NCI-H345 treated with DMSO at 0.1 percent for 48 hours (cell line): ENCODE results near the gene HOXA6.

Experiments used
- DNase-seq: peaks from one replicate; lab custom pipeline; 2025; ENCODE audit not compliant: unreplicated experiment; lab: John Stamatoyannopoulos, UW

Gene HOXA6

DNA sequence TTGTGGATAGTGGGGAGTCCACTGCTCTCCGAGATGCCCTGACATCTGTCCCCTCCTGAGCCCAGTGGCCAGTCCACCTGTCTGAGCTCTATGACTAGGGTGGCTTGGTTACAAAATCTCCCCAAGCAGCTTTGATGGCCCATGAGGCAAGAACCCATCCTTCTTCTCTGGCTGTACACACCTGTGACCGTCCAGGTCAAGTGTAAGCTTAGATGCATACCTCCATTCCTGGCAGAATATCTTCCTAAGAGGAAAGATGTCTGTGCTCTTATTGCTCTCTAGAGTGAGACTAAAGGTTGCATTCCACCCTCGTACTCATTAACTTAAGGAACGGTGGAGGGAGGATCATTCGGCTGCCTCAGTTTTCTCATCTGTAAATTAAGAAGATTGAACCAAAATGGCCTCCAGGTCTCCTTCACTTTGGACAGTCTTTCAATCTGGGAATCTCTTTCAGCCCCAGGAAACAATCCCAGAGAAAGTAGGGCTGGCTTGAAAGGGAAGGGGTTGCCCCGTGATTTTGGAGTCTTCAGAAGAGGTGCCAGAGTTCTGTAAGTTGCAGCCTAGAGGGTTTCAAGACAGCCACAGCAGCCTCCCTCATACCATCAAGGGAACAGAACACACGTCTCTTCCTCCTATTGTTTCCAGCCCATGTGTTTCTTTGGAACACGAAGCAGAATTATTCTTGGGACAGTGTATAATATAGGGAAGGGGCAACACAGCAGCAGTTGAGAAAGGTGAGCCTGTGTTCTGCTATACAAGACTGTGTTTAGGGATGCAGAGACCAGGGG is 22.5 kb downstream of the HOXA6 start:
- DNase-seq = no peak

GRCh38 chr7:27124096-27124901 is 23.3 kb downstream of the HOXA6 start:
- DNase-seq = no peak

GRCh38 chr7:27123477-27124053 is 24.0 kb downstream of the HOXA6 start:
- no peak for DNase-seq

DNA sequence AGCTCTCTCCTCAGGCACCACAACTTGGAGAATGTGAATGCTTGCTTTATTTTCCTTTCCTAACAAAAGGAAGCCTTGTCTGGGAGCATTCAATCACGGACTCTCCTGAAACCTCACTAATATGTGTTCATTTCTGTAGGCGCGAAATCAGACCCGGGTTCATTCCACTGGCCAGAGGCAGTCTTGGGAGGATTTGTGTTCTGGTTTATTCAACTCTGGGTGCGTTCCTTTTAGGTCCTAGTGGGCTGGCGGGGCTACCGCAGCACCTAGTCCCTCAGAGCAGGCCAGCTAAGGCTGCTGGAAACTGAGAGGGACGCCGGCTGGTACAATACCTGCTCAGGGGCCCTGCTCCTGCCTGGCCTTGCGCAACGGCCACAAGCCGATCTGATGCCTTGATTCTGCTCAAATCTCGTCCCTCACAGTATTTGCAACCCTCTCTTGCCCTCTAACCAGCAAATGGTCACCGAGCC is 24.5 kb downstream of the HOXA6 start:
- DNase-seq = no peak

- DNase-seq = no peak
Measured at GRCh38 chr7:27122077-27122910, 25.3 kb downstream of the HOXA6 start.

- DNase-seq = no peak
Measured at GRCh38 chr7:27121684-27122076, 25.9 kb downstream of the HOXA6 start.

DNA sequence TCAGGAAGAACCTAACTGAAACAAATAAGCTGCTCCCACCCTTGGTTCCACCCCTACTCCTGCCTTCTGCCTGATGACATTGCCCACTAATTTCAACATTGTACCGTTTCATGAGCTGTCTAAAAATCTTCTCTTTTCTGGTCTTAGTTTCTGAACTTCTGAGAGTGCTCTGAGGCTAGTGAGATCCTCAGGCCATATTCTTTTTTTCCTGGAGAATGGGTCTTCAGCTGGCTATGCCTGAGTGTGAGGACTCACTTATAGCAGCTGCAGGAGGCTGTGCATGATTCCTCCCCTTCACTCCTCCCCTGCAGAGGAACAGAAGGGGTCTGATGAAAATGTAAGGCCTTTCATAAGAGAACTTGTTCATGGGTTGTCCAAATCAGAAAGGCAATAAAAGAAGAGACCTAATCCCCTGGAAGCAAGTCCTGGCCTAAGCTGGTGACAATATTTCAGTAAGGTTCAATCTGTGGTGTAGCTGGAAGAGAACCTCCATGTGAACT is 28.1 kb downstream of the HOXA6 start:
- DNase-seq = no peak

- no peak for DNase-seq
Measured at GRCh38 chr7:27118580-27118979, 29.0 kb downstream of the HOXA6 start.

DNA sequence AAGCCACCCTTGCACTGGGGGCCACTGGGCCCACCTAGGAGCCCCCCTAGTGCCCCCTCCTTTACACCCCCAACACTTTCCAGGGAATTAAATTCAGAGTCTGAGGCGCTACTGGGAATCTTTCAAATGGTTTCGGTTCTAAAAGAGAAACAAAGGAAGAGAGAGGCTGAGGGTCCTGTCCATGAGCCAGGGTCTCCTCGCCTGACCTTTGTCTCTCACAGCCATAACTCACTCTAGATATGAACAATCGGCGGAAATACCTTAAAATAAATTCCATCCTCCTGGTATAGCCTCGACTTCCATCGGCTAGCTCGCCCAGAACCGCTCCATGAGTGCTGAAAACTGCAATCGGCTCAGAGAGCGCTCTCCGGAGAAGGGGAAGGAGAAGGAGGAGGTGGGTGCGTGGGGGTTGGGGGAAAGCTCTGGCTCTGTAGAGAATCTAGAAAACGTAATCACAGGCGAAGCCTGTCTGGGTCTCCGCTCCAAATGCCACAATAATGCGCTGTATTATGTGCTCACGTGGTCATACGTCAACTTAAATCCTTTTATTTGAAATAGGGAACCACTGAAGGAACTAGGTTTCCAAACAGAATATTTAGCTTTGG is 29.6 kb downstream of the HOXA6 start:
- DNase-seq = no peak

DNA sequence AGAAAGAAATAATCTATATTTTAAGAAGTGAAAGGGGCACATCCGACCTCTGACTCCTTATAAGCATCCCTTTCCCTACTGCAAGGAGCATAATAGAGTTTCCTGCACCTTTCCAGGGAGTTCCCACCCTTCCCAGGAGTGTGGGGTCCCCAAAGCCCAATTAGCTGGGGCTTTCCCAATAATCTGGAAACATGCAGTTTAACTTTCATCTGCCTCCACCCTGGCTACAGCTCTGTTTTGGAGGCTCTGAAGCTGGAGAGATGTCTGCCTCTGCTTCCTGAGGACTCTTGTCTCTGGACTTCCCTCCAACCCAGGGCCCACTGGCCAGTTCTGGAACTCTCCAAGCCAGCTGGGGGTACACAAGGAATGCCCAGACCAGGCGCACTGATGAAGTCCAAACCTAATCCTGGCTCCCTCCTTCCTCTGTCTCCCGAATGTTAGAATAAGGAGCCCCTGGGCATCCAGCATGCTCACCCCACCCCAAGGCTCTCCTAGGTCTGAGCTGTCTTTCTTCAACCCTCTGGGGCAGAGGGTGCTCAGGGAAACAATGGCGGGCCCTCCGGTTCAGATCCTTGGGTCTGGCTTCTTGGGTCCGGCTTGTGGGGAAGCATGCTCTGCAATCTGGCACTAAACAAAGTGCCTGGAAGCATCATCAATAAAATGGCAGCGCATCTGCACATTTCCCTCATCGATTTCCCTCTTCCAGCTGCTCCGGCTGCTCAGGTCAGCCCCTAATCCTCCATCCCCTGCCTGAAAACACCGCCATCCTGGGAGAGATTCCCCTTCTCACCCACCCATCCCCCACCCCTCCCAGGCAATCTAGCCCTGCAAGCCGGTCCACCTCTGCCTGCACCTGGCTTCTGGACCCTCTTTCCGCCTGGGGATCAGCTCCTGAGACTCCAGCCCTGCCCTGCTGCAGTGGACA is 30.4 kb downstream of the HOXA6 start:
- DNase-seq = no peak

DNA sequence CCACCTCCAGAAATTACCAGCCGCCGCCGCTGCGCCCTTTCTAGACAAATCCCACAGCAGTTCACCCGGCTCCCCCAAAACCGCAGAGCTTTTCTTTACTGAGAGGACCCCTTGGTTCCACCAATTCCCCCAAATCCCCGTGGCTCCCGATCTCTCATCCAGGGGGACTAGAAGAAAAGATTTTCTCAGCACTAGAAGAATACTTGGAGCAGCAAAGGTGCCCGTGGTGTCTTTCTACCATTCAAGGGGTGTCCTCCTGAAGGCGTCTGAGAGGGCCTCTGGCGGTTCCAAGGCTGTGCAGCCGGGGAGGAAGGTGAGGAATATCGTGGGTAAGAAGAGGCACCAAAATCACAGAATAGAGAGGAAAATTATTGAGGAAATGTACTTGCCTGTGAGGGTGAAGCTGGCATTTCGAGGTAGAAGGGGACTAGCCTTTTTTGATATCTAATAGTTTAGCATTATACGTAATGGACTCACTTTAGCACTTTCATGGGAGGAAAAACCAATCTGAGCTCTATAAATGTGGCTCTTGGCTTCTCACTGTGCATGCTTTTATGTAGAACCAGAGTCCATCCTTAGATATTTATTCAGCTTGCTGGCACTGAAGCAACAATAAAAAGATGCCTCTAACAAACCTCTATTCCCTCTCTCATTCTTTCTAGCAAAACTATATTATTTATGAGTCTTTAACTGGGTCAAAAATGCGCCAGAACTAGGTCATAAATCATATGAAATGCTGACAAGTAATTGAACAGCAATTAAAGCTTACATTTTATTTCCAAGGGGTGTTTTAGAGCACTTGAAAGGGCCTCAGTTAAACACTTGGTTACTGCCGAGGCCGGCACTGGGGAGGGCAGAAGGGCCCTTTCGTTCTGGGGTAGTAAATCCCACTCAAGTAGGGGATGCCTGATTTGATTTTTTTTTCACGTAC is 31.3 kb downstream of the HOXA6 start:
- no peak for DNase-seq

DNA sequence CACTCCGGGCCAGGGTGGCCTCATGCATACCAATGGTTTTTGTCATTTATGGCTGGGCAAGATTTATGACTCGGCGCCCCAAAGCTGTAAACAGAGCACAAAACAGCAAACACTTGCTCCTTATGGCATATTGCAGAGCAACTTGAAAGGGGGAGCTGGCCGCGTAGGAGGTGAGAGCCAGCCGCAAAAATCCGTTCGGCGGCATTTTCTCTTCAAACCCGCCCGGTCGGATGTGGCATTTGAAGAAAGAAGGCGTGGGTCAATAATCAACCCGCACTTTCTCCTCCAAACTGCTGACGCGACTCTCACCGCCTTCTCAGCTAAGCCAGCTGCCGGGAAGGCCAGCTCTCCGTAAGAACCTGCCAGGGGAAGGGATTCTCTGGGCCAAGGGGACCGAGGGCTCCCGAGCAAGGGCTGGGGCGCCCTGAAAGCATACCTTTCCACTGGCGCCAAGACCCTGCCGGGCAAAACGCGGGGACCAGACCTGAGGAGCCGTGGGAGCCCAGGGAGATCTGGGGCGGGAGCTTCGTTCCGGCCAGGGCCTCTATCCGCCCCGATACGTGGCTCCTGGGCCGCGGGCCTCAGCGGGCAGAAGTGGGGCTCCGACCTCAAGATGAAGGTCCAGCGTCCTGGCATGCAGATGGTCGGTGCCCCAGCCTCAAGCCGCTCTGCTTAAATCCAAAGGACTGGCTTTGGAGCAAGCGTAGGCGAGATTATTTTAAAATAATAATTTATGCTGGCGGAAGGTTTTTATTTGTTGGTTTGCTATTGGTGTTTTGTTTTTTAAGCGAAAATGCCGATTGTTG is 32.1 kb downstream of the HOXA6 start:
- DNase-seq = no peak

DNA sequence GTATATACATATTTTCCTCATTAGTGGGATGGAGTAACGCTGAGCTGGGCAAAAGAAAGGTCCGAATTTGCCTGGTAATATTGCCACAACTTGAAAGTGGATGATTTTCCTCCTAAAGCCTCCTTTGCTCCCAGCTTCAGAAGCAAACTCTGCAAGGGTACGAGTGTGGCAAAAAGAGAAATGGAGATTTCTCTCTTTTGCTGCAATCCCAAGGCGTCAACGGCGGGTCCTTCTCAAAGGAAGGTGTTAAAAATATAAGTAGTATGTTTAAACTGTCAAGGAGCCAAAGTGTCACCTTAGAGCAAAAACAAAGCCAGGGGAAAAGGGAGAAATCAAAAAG is 32.7 kb downstream of the HOXA6 start:
- DNase-seq = no peak

DNA sequence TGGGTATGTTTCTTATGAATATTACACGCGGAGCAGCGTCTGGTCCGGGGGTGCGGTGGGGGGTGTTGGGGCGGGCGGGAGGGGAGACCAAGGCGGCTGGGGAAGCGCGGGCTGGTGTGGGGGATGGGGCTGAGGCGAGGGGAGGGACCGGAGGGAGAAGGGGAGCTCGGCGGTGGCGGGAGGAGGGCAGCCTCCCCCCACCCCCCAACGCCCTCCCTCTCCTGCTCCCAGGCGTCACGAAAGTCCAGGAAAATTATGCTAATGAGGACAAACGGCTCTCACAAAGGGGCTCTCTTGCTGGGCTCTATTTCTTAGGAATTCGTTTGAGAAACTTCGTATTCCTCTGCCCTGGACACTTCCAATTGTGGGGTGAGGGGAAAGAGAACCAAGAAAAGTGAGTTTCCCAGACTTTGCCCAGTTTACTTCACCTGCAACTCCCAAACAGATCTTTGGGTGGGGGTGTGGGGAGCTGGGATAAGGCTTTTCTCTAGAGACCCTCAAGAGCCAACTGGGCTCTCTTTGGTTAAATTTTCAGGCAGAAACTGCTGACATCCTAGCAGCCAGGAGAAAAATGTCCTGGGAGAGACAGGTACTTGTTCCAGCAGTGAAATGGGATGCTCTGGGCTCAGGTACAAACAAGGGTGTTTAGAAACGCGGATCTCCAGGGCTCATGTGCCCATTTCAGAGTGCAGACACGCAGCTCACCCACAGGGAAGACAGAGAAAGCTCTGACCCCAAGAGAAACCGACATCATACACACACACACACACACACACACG is 33.4 kb downstream of the HOXA6 start:
- DNase-seq = no peak

DNA sequence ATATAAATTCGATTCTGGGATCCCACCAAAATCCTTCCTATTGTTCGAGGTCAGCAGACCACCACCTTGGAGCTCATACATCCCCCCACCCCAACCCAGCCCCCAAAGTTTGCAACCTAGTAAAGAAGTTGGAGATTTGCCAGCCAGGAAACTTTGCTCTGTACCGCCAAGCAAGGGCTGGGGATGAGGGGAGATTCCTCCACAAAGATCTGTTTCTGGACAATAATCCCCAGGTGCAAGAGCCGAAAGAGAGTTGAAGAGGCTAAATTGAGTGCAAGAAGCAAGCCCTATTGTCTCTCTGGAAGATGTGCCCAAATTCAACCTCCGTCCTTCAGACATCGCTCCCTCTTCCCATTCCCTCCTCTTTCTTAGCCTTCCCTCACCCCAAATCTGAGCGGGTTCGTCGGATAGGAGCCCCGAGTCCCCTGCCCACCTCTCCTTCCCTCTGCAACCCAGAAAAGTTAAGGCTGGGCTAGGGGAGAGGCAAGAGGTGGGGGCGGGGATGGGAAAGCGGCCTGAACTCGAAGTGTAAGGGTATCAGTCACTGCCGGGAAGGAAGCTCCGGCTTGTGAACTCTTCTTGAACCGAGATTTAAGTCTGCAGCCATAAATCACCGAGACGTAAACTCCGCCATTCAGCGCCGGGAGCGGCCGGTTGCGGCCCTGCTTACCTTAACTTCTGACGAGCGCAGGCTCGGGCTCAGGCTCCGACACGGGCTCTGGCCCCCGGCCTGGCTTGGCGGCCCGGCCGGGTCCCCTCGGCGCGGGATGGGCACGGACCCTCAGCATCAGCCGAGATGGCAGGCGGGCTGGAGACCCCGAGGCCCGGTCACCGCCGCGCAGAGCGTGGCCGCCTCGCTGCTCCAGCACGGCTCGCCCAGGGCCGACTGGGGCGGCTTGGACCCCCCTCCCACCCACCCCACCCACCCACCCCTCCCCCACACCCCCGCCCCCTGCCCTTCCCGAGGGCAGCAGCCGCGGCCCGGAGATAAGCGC is 34.3 kb downstream of the HOXA6 start:
- DNase-seq = no peak

DNA sequence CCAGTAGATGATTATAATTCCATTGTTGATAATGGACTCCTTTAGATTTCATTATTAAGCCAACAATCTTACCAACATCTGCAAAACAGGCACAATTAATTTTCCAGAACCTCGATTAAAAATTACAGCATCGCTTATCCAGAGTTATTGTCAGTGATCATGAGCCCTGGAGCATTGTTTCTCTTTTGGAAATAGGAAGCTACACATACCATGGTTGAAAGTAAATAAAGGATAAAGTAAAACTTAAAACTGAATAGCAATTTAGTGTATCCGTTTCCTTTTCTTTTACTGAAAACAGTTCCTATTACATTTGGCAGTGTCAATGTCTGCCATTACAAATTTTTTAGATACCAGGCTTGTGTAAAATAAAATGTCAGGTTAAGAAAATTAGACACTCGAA is 35.2 kb downstream of the HOXA6 start:
- no peak for DNase-seq
